ENCODE results near the gene NAA38.
"Not testable (repeated sequence)": the region's sequence is repeated elsewhere in the genome, so short reads cannot be mapped to it uniquely, and the experiment has no call there.

Gene NAA38

GRCh38 chr17:7818746-7819645 lies 38.4 kb downstream of the NAA38 start:
- no peak for DNase-seq

GRCh38 chr17:7818026-7818425 lies 39.3 kb downstream of the NAA38 start:
- no peak for DNase-seq

GRCh38 chr17:7817643-7817964 lies 39.8 kb downstream of the NAA38 start:
- no peak for DNase-seq

GRCh38 chr17:7816926-7817642 lies 40.3 kb downstream of the NAA38 start:
- no peak for DNase-seq

GRCh38 chr17:7814969-7815368 lies 42.4 kb downstream of the NAA38 start:
- no peak for DNase-seq

GRCh38 chr17:7811251-7811650 lies 46.1 kb downstream of the NAA38 start:
- DNase-seq: no peak

GRCh38 chr17:7809791-7810343 lies 47.5 kb downstream of the NAA38 start:
- not testable (repeated sequence) for DNase-seq

- no peak for DNase-seq
These were observed 48.1 kb downstream of the NAA38 start for GRCh38 chr17:7809086-7809790.

GRCh38 chr17:7807206-7807605 lies 50.2 kb downstream of the NAA38 start:
- no peak for DNase-seq

All from 8988T (cell line).